Neural cell (in vitro differentiated cells): ENCODE results near the gene MSI2. TPM values are rescaled to one million over a fixed set of nuclear protein-coding genes. Genes with fewer than 3 reads are reported as not detected.

ENCODE experiments used
- H2AFZ ChIP-seq: fragments of 200-600, 300-800 bp; sonication (generic), shearing (Covaris generic); 2 replicates; pipeline ENCODE4 v1.6.0; 2014; ENCODE audit warnings: low read depth, mild to moderate bottlenecking, antibody characterized with exemption, low read length, moderate library complexity
- H3F3A ChIP-seq: fragments of 200-600 bp; shearing (Covaris generic); 2 replicates; pipeline ENCODE4 v1.6.1; 2016; ENCODE audit warnings: mild to moderate bottlenecking, moderate library complexity, mixed read lengths, antibody characterized with exemption, low read length; ENCODE audit not compliant: insufficient read depth, poor library complexity, severe bottlenecking
- H3K27ac ChIP-seq: fragments of 200-600, 300-800 bp; sonication (generic), shearing (Covaris generic); 2 replicates; pipeline ENCODE4 v1.5.1; 2014; ENCODE audit warnings: mild to moderate bottlenecking, low read length, moderate library complexity
- H3K27me3 ChIP-seq: fragments of 300-800, 200-600 bp; sonication (generic), shearing (Covaris generic); 2 replicates; pipeline ENCODE4 v1.6.0; 2014; ENCODE audit warnings: mild to moderate bottlenecking, low read depth, low read length, moderate library complexity; ENCODE audit not compliant: insufficient read depth
- H3K36me3 ChIP-seq: fragments of 300-800, 200-600 bp; sonication (generic), shearing (Covaris generic); 2 replicates; pipeline ENCODE4 v1.5.1; 2014; ENCODE audit warnings: mild to moderate bottlenecking, antibody characterized with exemption, low read length, moderate library complexity; ENCODE audit not compliant: insufficient read depth
- H3K4me2 ChIP-seq: fragments of 300-800, 200-600 bp; sonication (generic), shearing (Covaris generic); 2 replicates; pipeline ENCODE4 v1.6.0; 2014; ENCODE audit warnings: mild to moderate bottlenecking, low read length
- H3K4me3 ChIP-seq: fragments of 300-800, 200-600 bp; sonication (generic), shearing (Covaris generic); 2 replicates; pipeline ENCODE4 v1.5.1; 2014; ENCODE audit warnings: mild to moderate bottlenecking, low read length, moderate library complexity
- H3K79me2 ChIP-seq: fragments of 200-600 bp; shearing (Covaris generic); replicated peaks from 2 replicates; pipeline ENCODE4 v1.6.0; 2014; ENCODE audit warnings: mild to moderate bottlenecking, low read length, moderate library complexity; ENCODE audit not compliant: insufficient read depth
- H3K9ac ChIP-seq: fragments of 300-800, 200-600 bp; sonication (generic), shearing (Covaris generic); 2 replicates; pipeline ENCODE4 v1.6.1; 2016; ENCODE audit warnings: mild to moderate bottlenecking, low read length, mixed read lengths
- H3K9me2 ChIP-seq: fragments of 200-600 bp; shearing (Covaris generic); 2 replicates; pipeline ENCODE4 v1.6.1; 2016; ENCODE audit warnings: mild to moderate bottlenecking, low read length, mixed read lengths; ENCODE audit not compliant: insufficient read depth
- H3K9me3 ChIP-seq: fragments of 200-600, 300-800 bp; sonication (generic), shearing (Covaris generic); 2 replicates; pipeline ENCODE4 v1.6.1; 2016; ENCODE audit warnings: mild to moderate bottlenecking, mixed run types, low read length, moderate library complexity, mixed read lengths
- H4K20me1 ChIP-seq: fragments of 200-600 bp; shearing (Covaris generic); 2 replicates; pipeline ENCODE4 v1.6.1; 2016; ENCODE audit warnings: mild to moderate bottlenecking, mixed run types; ENCODE audit not compliant: insufficient read depth
- EP300 ChIP-seq: fragments of 450-650 bp; conservative IDR thresholded peaks from 2 replicates; pipeline ENCODE4 v1.6.1; 2014; ENCODE audit warnings: antibody characterized with exemption, mild to moderate bottlenecking, moderate library complexity; ENCODE audit not compliant: poor library complexity, severe bottlenecking
- EZH2 ChIP-seq: fragments of 200-600, 300-800 bp; shearing (Covaris generic), sonication (generic); IDR thresholded peaks from 2 replicates; pipeline ENCODE4 v1.6.1; 2014; ENCODE audit warnings: antibody characterized with exemption, low read length, borderline replicate concordance, mild to moderate bottlenecking; ENCODE audit not compliant: insufficient read depth, poor library complexity, severe bottlenecking
- MXI1 ChIP-seq: fragments of 450-650 bp; conservative IDR thresholded peaks from 2 replicates; pipeline ENCODE4 v1.6.1; 2014; ENCODE audit warnings: antibody characterized with exemption, mild to moderate bottlenecking; ENCODE audit not compliant: poor library complexity, severe bottlenecking
- POLR2AphosphoS5 ChIP-seq: IDR thresholded peaks from 2 replicates; pipeline ENCODE4 v1.6.1; 2012
- RAD21 ChIP-seq: fragments of 450-650 bp; conservative IDR thresholded peaks from 2 replicates; pipeline ENCODE4 v1.6.1; 2014; ENCODE audit warnings: antibody characterized with exemption, mild to moderate bottlenecking, moderate library complexity
- SMC3 ChIP-seq: fragments of 450-650 bp; conservative IDR thresholded peaks from 2 replicates; pipeline ENCODE4 v1.6.1; 2014; ENCODE audit warnings: antibody characterized with exemption, mild to moderate bottlenecking, moderate library complexity; ENCODE audit not compliant: poor library complexity
- TAF1 ChIP-seq: IDR thresholded peaks from 2 replicates; pipeline ENCODE4 v1.6.1; 2012; ENCODE audit warnings: low read depth
- polyA plus RNA-seq: library from polyadenylated mRNA; depleted of rRNA; stranded (reverse); fragments of >200 nt; gene quantifications from 2 replicates; pipeline ENCODE4 v1.2.3, GENCODE V29; 2014
- TF ChIP-seq, protein P1 (sequence below): fragments of 450-650 bp; IDR thresholded peaks from 2 replicates; pipeline ENCODE4 v1.5.1; 2014; ENCODE audit warnings: antibody characterized with exemption, mild to moderate bottlenecking, moderate library complexity; ENCODE audit not compliant: poor library complexity, severe bottlenecking
- TF ChIP-seq, protein P2 (sequence below): IDR thresholded peaks from 2 replicates; pipeline ENCODE4 v1.6.1; 2012; ENCODE audit warnings: borderline replicate concordance

Gene MSI2
- polyA plus RNA-seq, 1 donor from 2014 or later = 61.4 TPM

DNA sequence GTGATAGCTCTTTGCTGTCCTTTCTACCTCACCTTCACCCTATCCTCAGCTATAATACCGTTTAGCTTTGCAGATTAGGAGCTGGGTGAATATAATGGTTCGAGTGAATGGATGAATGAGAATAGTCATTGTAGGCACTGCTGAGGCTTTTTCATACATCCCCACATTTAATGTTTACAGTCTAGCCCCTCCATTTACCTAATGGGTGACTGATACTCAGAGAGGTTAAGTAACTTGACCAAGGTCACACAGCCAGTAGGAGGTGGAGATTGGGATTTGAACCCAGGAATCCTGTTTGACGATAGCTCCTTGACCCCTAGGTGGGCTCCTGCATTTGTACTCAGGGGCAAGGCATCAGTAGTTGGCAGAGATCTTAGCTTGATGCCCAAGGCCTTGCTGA is 293.1 kb downstream of the MSI2 start:
- Histone ChIP-seq H2AFZ (no peak overlapping the region), H3K79me2 (peaks cover 28% of the 10 kb centered on the region), H3K4me2 (no peak overlapping the region), H3F3A (peaks cover 11% of the 10 kb centered on the region), H4K20me1 (no peaks in the 10 kb centered on the region), H3K36me3 (no peaks in the 10 kb centered on the region), H3K27ac (no peak overlapping the region), H3K27me3 (no peaks in the 10 kb centered on the region), H3K4me3 (no peak overlapping the region), H3K9me2 (no peaks in the 10 kb centered on the region), H3K9me3 (no peaks in the 10 kb centered on the region), H3K9ac (no peak overlapping the region)
- TF ChIP-seq EZH2 = no peak
- TF ChIP-seq, protein P1, sequence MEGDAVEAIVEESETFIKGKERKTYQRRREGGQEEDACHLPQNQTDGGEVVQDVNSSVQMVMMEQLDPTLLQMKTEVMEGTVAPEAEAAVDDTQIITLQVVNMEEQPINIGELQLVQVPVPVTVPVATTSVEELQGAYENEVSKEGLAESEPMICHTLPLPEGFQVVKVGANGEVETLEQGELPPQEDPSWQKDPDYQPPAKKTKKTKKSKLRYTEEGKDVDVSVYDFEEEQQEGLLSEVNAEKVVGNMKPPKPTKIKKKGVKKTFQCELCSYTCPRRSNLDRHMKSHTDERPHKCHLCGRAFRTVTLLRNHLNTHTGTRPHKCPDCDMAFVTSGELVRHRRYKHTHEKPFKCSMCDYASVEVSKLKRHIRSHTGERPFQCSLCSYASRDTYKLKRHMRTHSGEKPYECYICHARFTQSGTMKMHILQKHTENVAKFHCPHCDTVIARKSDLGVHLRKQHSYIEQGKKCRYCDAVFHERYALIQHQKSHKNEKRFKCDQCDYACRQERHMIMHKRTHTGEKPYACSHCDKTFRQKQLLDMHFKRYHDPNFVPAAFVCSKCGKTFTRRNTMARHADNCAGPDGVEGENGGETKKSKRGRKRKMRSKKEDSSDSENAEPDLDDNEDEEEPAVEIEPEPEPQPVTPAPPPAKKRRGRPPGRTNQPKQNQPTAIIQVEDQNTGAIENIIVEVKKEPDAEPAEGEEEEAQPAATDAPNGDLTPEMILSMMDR = no peak
- no peak for TF ChIP-seq MXI1
- TF ChIP-seq TAF1 = no peak
- TF ChIP-seq SMC3 = no peak
- TF ChIP-seq, protein P2, sequence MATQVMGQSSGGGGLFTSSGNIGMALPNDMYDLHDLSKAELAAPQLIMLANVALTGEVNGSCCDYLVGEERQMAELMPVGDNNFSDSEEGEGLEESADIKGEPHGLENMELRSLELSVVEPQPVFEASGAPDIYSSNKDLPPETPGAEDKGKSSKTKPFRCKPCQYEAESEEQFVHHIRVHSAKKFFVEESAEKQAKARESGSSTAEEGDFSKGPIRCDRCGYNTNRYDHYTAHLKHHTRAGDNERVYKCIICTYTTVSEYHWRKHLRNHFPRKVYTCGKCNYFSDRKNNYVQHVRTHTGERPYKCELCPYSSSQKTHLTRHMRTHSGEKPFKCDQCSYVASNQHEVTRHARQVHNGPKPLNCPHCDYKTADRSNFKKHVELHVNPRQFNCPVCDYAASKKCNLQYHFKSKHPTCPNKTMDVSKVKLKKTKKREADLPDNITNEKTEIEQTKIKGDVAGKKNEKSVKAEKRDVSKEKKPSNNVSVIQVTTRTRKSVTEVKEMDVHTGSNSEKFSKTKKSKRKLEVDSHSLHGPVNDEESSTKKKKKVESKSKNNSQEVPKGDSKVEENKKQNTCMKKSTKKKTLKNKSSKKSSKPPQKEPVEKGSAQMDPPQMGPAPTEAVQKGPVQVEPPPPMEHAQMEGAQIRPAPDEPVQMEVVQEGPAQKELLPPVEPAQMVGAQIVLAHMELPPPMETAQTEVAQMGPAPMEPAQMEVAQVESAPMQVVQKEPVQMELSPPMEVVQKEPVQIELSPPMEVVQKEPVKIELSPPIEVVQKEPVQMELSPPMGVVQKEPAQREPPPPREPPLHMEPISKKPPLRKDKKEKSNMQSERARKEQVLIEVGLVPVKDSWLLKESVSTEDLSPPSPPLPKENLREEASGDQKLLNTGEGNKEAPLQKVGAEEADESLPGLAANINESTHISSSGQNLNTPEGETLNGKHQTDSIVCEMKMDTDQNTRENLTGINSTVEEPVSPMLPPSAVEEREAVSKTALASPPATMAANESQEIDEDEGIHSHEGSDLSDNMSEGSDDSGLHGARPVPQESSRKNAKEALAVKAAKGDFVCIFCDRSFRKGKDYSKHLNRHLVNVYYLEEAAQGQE = no peak
- no peak for TF ChIP-seq POLR2AphosphoS5

DNA sequence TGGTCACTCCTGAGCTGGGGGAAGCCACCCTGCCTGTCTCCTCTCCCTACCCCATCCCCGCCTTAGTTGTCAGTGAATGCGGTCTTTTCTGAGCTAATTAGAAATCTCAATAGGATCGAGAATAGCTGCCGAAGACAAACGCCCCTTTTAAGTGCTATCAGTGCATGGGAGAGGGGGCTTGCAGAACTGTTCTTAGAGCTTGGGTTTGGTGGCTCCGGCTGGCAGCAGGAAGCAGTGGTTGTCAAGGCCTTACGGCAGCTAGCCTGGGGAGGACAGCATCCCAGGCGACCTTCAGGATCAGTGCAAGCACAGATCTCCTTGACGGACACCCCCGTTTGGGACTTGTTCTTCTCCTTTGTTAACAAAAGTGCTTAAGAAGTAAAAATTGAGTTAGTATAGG is 293.7 kb downstream of the MSI2 start:
- no peak overlapping the region for H3K4me2 ChIP-seq

More for the DNA sequence above, 293.7 kb downstream of the MSI2 start:
- no peak overlapping the region for H3K9ac ChIP-seq
- H2AFZ ChIP-seq = no peak overlapping the region
- H3K9me3 ChIP-seq = no peaks in the 10 kb centered on the region
- H3K4me3 ChIP-seq = peak overlapping the region; percentile 22
- peaks cover 28% of the 10 kb centered on the region for H3K79me2 ChIP-seq
- peaks cover 9% of the 10 kb centered on the region for H3F3A ChIP-seq
- H4K20me1 ChIP-seq = no peaks in the 10 kb centered on the region
- TF ChIP-seq, protein P1 = no peak
- TF ChIP-seq, protein P2 = no peak
- TF ChIP-seq EP300 (no peak), MXI1 (no peak), EZH2 (no peak), TAF1 (no peak), RAD21 (no peak), SMC3 (no peak), POLR2AphosphoS5 (no peak)
- no peaks in the 10 kb centered on the region for H3K27me3 ChIP-seq
- H3K36me3 ChIP-seq = no peaks in the 10 kb centered on the region
- H3K27ac ChIP-seq = no peak overlapping the region
- no peaks in the 10 kb centered on the region for H3K9me2 ChIP-seq
